GM13976 (cell line): ENCODE results near the gene ARL4C.

Experiments
- DNase-seq: peaks from one replicate; pipeline ENCODE4 v3.0.0; 2012; ENCODE audit warnings: low spot score
- in situ Hi-C: fragments of 300-500 bp; cut with MboI; formaldehyde crosslinking; loops from one replicate; pipeline ENCODE4 v1.12.0; 2022; ENCODE audit warnings: low sequenced_read_pairs, mixed read lengths, inconsistent platforms; ENCODE audit not compliant: unreplicated experiment
- TF ChIP-seq, protein P1 (sequence below): IDR thresholded peaks from 2 replicates; pipeline ENCODE4 v1.5.1; 2012; ENCODE audit warnings: borderline replicate concordance, mild to moderate bottlenecking; ENCODE audit not compliant: insufficient read depth; ENCODE audit errors: extremely low read depth, missing control alignments, control extremely low read depth

Gene ARL4C

DNA sequence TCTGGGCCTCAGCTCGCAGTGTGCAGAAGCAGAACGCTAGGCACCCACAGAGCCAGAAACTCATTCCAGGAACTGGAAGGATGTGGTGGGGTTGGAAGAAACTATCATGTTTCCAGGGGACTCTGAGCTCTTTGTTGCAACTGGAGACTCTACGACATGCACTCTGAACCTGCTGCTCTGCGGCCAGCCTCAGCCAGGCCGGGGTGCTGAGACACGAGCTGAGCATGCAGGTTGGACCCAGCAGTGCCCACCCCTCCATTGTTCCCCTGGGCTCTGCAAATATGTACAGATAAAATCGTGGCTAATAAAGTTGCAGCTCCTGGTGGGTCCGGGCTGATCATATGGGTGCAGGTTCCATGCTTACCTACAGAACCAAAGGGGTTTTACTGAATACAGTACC is 37.6 kb upstream of the ARL4C start:
- in situ Hi-C loops = no loop called here

DNA sequence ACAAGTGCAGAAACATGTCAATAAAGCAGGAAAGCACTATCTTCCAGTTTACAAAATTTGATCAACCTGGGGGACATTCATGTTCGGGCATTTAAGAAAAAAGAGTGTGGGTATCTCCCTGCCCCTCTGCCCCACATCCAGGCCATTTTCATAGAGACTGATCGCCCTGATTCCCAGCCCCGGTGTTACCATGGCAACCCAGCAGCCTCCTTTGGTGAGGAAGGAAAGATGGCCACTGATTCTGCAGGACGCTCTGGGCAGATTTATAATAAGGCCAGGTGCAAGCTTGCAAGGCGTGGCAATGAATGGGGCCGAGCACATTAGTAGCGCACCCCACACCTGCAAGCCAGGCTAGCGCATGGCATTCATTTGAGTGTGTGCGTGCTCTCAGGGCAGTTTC is 36.7 kb upstream of the ARL4C start:
- no peak for DNase-seq
- TF ChIP-seq, protein P1, sequence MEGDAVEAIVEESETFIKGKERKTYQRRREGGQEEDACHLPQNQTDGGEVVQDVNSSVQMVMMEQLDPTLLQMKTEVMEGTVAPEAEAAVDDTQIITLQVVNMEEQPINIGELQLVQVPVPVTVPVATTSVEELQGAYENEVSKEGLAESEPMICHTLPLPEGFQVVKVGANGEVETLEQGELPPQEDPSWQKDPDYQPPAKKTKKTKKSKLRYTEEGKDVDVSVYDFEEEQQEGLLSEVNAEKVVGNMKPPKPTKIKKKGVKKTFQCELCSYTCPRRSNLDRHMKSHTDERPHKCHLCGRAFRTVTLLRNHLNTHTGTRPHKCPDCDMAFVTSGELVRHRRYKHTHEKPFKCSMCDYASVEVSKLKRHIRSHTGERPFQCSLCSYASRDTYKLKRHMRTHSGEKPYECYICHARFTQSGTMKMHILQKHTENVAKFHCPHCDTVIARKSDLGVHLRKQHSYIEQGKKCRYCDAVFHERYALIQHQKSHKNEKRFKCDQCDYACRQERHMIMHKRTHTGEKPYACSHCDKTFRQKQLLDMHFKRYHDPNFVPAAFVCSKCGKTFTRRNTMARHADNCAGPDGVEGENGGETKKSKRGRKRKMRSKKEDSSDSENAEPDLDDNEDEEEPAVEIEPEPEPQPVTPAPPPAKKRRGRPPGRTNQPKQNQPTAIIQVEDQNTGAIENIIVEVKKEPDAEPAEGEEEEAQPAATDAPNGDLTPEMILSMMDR = no peak
- in situ Hi-C loops = no loop called here

More for the DNA sequence above, 37.6 kb upstream of the ARL4C start:
- no peak for DNase-seq
- TF ChIP-seq, protein P1 = no peak

DNA sequence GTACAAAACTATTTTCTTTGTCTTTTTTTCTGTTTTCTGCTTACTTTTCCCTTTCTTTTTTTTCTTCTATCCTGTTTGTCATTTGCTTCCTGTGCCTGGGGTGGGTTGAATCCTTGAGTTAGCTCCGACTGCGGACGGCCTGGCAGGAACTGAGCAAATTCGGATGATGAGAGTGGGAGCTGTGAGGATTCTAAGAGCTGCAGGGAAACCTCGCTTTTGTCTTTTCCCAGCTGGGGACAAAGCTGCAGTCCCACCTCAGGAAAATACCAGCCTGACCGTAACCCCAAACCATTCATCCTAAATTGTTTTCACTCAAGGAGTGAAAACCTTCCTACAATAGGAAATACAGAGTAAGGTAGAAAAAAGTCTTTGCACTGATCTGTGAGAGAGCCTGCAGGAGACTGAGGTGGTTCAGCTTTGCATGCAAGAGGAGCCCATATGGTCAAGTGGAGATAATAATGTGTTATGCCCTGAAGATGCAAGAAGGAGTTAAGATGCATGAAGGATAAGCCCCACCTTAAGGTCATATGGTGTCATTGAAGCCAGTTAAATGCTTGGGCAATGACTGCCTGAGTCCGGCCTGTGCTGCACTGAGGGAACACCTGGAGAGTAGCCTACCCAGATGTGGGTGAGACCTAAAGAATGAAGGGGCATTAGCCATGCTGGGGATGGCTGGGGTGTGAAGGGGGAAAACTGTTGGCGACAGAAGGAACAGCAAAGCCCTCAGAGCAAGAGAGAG is 31.7 kb upstream of the ARL4C start:
- DNase-seq = no peak
- TF ChIP-seq, protein P1 = no peak
- in situ Hi-C loops = no loop called here

GRCh38 chr2:234526711-234527110 is 29.8 kb upstream of the ARL4C start:
- in situ Hi-C loops = no loop called here
- DNase-seq = no peak
- TF ChIP-seq, protein P1 = no peak

DNA sequence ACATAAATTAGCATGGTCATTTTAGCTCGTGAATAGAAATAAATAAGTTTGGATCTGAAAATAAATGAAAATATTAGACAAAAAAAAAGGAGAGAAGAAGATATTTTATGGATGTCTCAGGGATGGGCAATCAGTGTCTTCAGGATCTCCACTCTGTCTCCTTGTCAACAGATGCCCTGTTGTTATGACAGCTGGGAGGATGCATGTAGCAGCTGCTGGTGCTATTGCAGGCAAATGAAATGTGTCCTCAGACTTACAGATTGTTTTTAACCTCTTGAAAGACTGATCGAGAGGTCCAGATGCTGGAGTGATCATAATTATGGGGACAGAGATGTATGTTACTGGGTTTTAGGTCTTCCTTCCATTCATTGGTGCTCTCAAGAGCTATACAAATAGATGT is 24.7 kb upstream of the ARL4C start:
- TF ChIP-seq, protein P1 = no peak
- in situ Hi-C loops = loop anchor here (25.0 kb wide), 1 partner anchor 534 kb away; no protein-coding TSS in a partner anchor
- DNase-seq = no peak

DNA sequence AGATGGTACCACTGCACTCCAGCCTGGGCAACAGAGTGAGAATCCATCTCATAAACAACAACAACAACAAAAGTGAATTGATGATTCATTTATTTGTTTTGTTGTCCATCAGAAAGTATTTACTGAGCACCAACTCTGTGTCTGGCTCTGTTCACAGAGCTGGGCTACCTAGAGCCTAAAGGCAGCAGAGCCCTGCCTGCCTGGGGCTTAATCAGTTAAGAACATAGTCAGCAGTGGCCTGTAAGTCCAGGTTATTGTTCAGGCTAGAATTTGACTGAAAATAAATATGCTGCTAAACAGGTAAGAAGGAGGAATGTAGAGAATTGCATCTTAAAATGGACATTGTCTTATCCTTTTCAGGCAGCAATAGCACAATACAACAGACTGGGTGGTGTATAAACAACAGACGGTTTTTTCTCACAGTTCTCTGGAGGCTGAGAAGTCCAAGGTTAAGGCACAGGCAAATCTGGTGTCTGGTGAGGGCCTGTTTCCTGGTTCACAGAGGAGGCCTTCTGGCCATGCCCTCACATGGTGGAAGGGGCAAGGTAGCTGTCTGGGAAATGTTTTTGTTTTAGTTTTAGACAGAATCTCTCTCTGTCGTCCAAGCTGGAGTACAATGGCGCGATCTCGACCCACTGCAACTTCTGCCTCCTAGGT is 22.2 kb upstream of the ARL4C start:
- no peak for DNase-seq
- in situ Hi-C loops = loop anchor here (25.0 kb wide), 1 partner anchor 532 kb away; no protein-coding TSS in a partner anchor
- TF ChIP-seq, protein P1 = no peak

DNA sequence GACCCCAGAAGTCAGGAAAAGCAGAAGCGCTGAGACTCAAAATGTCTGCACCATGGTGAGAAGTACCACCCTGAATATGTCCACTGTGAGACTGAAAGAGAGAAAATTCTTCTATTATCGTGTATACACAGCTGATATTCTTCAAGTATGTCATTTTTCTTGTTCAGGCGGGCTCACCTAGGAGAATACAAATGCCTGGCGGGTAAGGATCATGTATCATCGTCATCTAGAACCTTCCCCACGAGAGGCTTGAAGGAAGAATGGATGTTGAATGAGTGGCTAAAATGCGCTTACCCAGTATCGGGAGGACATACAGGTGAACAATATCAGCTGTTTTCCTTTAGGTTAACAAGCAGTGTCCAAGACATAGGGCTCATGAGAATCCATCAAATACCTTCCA is 21.1 kb upstream of the ARL4C start:
- in situ Hi-C loops = loop anchor here (25.0 kb wide), 1 partner anchor 531 kb away; no protein-coding TSS in a partner anchor
- TF ChIP-seq, protein P1 = no peak
- DNase-seq = no peak
